A549 (cell line): ENCODE measurements around the gene DNAH11.

Source experiments
- ATOH8 ChIP-seq: fragments of 250-450 bp; sonication (Bioruptor Pico); IDR thresholded peaks from 2 replicates; pipeline ENCODE4 v1.5.0; 2020; ENCODE audit warnings: low read depth, mild to moderate bottlenecking, moderate library complexity
- CEBPB ChIP-seq, 2 experiments: fragments of >200 bp in 1 of 2; sonication (Bioruptor Twin) in 1 of 2; formaldehyde crosslinking in 1 of 2; IDR thresholded peaks; 2 replicates each; pipeline ENCODE4 v1.6.1; 2012 to 2016
- MYC ChIP-seq: IDR thresholded peaks from 2 replicates; pipeline ENCODE4 v1.6.1; 2012; ENCODE audit warnings: mild to moderate bottlenecking, inconsistent platforms, low read length, improper control_type of control experiment, borderline replicate concordance
- POLR2A ChIP-seq: IDR thresholded peaks from 2 replicates; pipeline ENCODE4 v1.6.1; 2012; ENCODE audit warnings: mild to moderate bottlenecking, low read length
- TF ChIP-seq, protein P1 (sequence below): fragments of >200 bp; sonication (Bioruptor Twin); formaldehyde crosslinking; IDR thresholded peaks from 3 replicates; pipeline ENCODE4 v1.5.1; 2016

DNA sequence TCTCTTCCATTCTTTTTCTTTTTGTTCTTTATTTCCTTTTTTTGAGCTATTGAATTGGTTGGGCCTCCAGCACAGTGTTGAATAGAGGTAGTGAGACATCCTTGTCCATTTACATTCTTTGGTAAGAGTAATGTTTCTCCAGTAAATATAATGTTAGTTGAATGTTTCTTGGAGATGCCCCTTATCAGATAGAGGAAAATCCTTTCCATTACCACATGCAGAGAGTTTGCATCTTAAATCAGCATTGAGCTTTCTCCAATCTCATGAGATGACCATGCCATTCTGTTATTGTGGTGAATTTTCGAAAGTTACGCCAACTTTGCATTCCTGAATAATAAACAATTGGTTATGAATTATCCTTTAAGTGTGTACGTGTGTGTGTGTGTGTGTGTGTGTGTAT lies 127.7 kb downstream of the DNAH11 start:
- TF ChIP-seq MYC (no peak), CEBPB (IDR thresholded peaks at IDR 0.05) (no peak), ATOH8 (CRISPR knock-in tag) (no peak), POLR2A (no peak)
- TF ChIP-seq, protein P1, sequence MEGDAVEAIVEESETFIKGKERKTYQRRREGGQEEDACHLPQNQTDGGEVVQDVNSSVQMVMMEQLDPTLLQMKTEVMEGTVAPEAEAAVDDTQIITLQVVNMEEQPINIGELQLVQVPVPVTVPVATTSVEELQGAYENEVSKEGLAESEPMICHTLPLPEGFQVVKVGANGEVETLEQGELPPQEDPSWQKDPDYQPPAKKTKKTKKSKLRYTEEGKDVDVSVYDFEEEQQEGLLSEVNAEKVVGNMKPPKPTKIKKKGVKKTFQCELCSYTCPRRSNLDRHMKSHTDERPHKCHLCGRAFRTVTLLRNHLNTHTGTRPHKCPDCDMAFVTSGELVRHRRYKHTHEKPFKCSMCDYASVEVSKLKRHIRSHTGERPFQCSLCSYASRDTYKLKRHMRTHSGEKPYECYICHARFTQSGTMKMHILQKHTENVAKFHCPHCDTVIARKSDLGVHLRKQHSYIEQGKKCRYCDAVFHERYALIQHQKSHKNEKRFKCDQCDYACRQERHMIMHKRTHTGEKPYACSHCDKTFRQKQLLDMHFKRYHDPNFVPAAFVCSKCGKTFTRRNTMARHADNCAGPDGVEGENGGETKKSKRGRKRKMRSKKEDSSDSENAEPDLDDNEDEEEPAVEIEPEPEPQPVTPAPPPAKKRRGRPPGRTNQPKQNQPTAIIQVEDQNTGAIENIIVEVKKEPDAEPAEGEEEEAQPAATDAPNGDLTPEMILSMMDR: no peak
